OCI-LY3 (cell line): ENCODE results near the gene NPHS1.

Source experiments
- H2AFZ ChIP-seq: fragments of 200-600, 300-600 bp; shearing (Covaris generic); 2 replicates; pipeline ENCODE4 v1.6.0; 2014; ENCODE audit warnings: antibody characterized with exemption, low read depth, low read length
- H3K27ac ChIP-seq: fragments of 200-600, 300-600 bp; sonication (generic); 2 replicates; pipeline ENCODE4 v1.5.1; 2014; ENCODE audit warnings: mild to moderate bottlenecking, low read length, moderate library complexity, mixed read lengths
- H3K27me3 ChIP-seq: fragments of 200-600, 300-600 bp; sonication (generic); 2 replicates; pipeline ENCODE4 v1.6.1; 2014; ENCODE audit warnings: low read depth, low read length, mixed read lengths
- H3K36me3 ChIP-seq: fragments of 200-600, 300-600 bp; sonication (generic); replicated peaks from 2 replicates; pipeline ENCODE3; 2014; ENCODE audit warnings: low read depth, low read length, mixed read lengths
- H3K4me1 ChIP-seq: fragments of 300-600, 200-600 bp; sonication (generic); 2 replicates; pipeline ENCODE4 v1.6.1; 2014; ENCODE audit warnings: low read length, mixed read lengths
- H3K4me2 ChIP-seq: fragments of 200-600, 300-600 bp; sonication (generic); 2 replicates; pipeline ENCODE4 v1.6.1; 2014; ENCODE audit warnings: low read length, mixed read lengths
- H3K4me3 ChIP-seq: fragments of 300-600, 200-600 bp; sonication (generic); 2 replicates; pipeline ENCODE4 v1.5.1; 2014; ENCODE audit warnings: antibody characterized with exemption, mild to moderate bottlenecking, low read length, moderate library complexity
- H3K79me2 ChIP-seq: fragments of 300-600, 200-600 bp; shearing (Covaris generic); 2 replicates; pipeline ENCODE4 v1.6.1; 2014; ENCODE audit warnings: mild to moderate bottlenecking, low read length, mixed read lengths
- H3K9ac ChIP-seq: fragments of 300-600, 200-600 bp; shearing (Covaris generic); 2 replicates; pipeline ENCODE4 v1.6.0; 2014; ENCODE audit warnings: mild to moderate bottlenecking, low read length, moderate library complexity
- H3K9me3 ChIP-seq: fragments of 200-600, 300-600 bp; shearing (Covaris generic); 2 replicates; pipeline ENCODE4 v1.6.1; 2014; ENCODE audit warnings: low read length, mixed read lengths; ENCODE audit not compliant: insufficient read depth
- H4K20me1 ChIP-seq: fragments of 200-600, 300-600 bp; sonication (generic); 2 replicates; pipeline ENCODE4 v1.6.1; 2016; ENCODE audit warnings: low read length, mixed read lengths; ENCODE audit not compliant: insufficient read depth
- CTCF ChIP-seq: fragments of 200-600, 300-600 bp; sonication (generic); IDR thresholded peaks from 2 replicates; pipeline ENCODE4 v1.5.1; 2014; ENCODE audit warnings: antibody characterized with exemption, low read length, low read depth
- EZH2phosphoT487 ChIP-seq: fragments of 200-600 bp; shearing (Covaris generic); IDR thresholded peaks from 2 replicates; pipeline ENCODE4 v1.6.1; 2018; ENCODE audit warnings: antibody characterized with exemption, mixed run types, low read depth

The NPHS1 gene

GRCh38 chr19:35846038-35846668, 6.2 kb downstream of the NPHS1 start:
- Histone ChIP-seq H4K20me1 (no peaks in the 10 kb centered on the region), H3K9me3 (no peaks in the 10 kb centered on the region), H2AFZ (no peak overlapping the region), H3K4me2 (no peak overlapping the region), H3K4me1 (no peaks in the 10 kb centered on the region), H3K27me3 (no peaks in the 10 kb centered on the region), H3K9ac (no peak overlapping the region), H3K27ac (no peak overlapping the region), H3K4me3 (no peak overlapping the region), H3K36me3 (no peaks in the 10 kb centered on the region), H3K79me2 (no peaks in the 10 kb centered on the region)
- no peak for TF ChIP-seq EZH2phosphoT487
- TF ChIP-seq CTCF = no peak

GRCh38 chr19:35845215-35846037, 6.9 kb downstream of the NPHS1 start:
- Histone ChIP-seq H3K9ac (no peak overlapping the region), H3K36me3 (no peaks in the 10 kb centered on the region), H3K4me2 (no peak overlapping the region), H4K20me1 (no peaks in the 10 kb centered on the region), H3K4me3 (no peak overlapping the region), H3K9me3 (no peaks in the 10 kb centered on the region), H3K27me3 (no peaks in the 10 kb centered on the region), H3K4me1 (no peaks in the 10 kb centered on the region), H3K27ac (no peak overlapping the region), H2AFZ (no peak overlapping the region), H3K79me2 (no peaks in the 10 kb centered on the region)
- TF ChIP-seq CTCF (no peak), EZH2phosphoT487 (no peak)

GRCh38 chr19:35844482-35845214, 7.7 kb downstream of the NPHS1 start:
- H3K4me3 ChIP-seq = no peak overlapping the region

More at GRCh38 chr19:35844482-35845214, 7.7 kb downstream of the NPHS1 start:
- Histone ChIP-seq H3K27ac (no peak overlapping the region), H2AFZ (no peak overlapping the region), H3K9me3 (no peaks in the 10 kb centered on the region), H3K4me1 (no peaks in the 10 kb centered on the region), H3K4me2 (no peak overlapping the region), H3K36me3 (no peaks in the 10 kb centered on the region), H4K20me1 (no peaks in the 10 kb centered on the region), H3K9ac (no peak overlapping the region), H3K27me3 (no peaks in the 10 kb centered on the region), H3K79me2 (no peaks in the 10 kb centered on the region)
- no peak for TF ChIP-seq CTCF
- TF ChIP-seq EZH2phosphoT487 = no peak
